ENCODE results near the gene KDM4B. TPM values are rescaled to one million over a fixed set of nuclear protein-coding genes. Genes with fewer than 3 reads are reported as not detected.

KDM4B gene
- total and polyA plus RNA-seq, 2 of the 8 experiments (the other 6 are each of a cell fraction or from before 2014, with no cell fraction given) = 12.0 to 31.9 TPM

- H2BK15ac ChIP-seq (ENCODE audit: low read length) = no peak overlapping the region
- no peak for DNase-seq (ENCODE audit: low read depth in 1 of 2, low spot score in 2 of 2)
- WGBS, 2 experiments (ENCODE audit: extremely low coverage in 1 of 2, insufficient coverage in 1 of 2, insufficient read length in 1 of 2, insufficient replicate concordance in 2 of 2, low coverage in 1 of 2, low lambda C conversion rate in 2 of 2, missing lambda C conversion rate in 1 of 2) = 95% methylated on average over 36 of the region's 52 CpGs; no CpG with 5 or more reads in 1 of the 2 experiments
- TF ChIP-seq ZNF274 (IDR thresholded peaks at IDR 0.05; ENCODE audit: borderline replicate concordance, extremely low read depth, low read length) (no peak), NRF1 (IDR thresholded peaks at IDR 0.05; ENCODE audit: low read depth, low read length) (no peak), TAF1 (IDR thresholded peaks at IDR 0.05; ENCODE audit: low read depth, low read length) (no peak), CHD1 (IDR thresholded peaks at IDR 0.05; ENCODE audit: low read depth, low read length) (no peak), EZH2 (IDR thresholded peaks at IDR 0.05; ENCODE audit: low read depth, low read length, severe bottlenecking) (no peak), PHF8 (conservative IDR thresholded peaks at IDR 0.05; ENCODE audit: low read depth, low read length) (no peak), SP2 (IDR thresholded peaks at IDR 0.05; ENCODE audit: low read length) (no peak), RNF2 (IDR thresholded peaks at IDR 0.05; ENCODE audit: borderline replicate concordance, low read depth, low read length, missing control alignments, poor library complexity, severe bottlenecking) (no peak)
- H4K20me1 ChIP-seq (replicated peaks in 1 of 2; ENCODE audit: control insufficient read depth in 1 of 2, insufficient read depth in 2 of 2, low read length in 2 of 2) = peaks cover 0 to 2% of the 10 kb centered on the region in 2 experiments
- no peak for FAIRE-seq
- no peak overlapping the region for H3K4me3 ChIP-seq (ENCODE audit: extremely low read depth in 1 of 4, insufficient read depth in 2 of 4, low read depth in 3 of 4, low read length in 4 of 4)
- no peaks in the 10 kb centered on the region; the same call in 1 of the 2 replicates for H3K23me2 ChIP-seq (ENCODE audit: low read depth, low read length)
- H3K79me1 ChIP-seq (ENCODE audit: low read depth, low read length) = 0 out of 2 replicates have a peak, but pooled peaks cover under 1% of the 10 kb centered on the region
- H2AK5ac ChIP-seq (ENCODE audit: low read depth, low read length) = no peak overlapping the region
- no peak overlapping the region for H2AFZ ChIP-seq (ENCODE audit: low read length)
- no peak overlapping the region for H3K23ac ChIP-seq (ENCODE audit: insufficient read length)
- CTCF ChIA-PET (ENCODE audit: partially characterized antibody) = interaction anchor here (0.6 to 4.7 kb wide), 12 partner anchors 8 to 139 kb away, joined by 3 to 25 read pairs (median 5); no protein-coding TSS in a partner anchor
- no peak overlapping the region for H2BK20ac ChIP-seq (ENCODE audit: low read length)
- no peaks in the 10 kb centered on the region for H3K9me3 ChIP-seq (ENCODE audit: insufficient read depth in 2 of 2, low read depth in 1 of 2, low read length in 1 of 2)
- H4K8ac ChIP-seq (ENCODE audit: extremely low read depth, insufficient read depth, low read length) = no peak overlapping the region; the same call in 1 of the 2 replicates
- no peak overlapping the region for H3K18ac ChIP-seq (ENCODE audit: extremely low read depth, low read length)
- H4K5ac ChIP-seq (ENCODE audit: insufficient read length, low read depth, low read length) = no peak overlapping the region
- no peak overlapping the region for H2BK12ac ChIP-seq (ENCODE audit: low read depth, low read length)
- peaks cover 0 to 10% (median 6%) of the 10 kb centered on the region in 4 experiments; a peak in 5 of 7 replicates for H3K4me1 ChIP-seq (replicated peaks in 1 of 4; ENCODE audit: control insufficient read depth in 3 of 4, insufficient read depth in 4 of 4, low read length in 3 of 4)
- H3K14ac ChIP-seq (ENCODE audit: insufficient read length) = no peak overlapping the region
- H4K91ac ChIP-seq (replicated peaks; ENCODE audit: insufficient read length, low read length) = no peak overlapping the region
- H3K9ac ChIP-seq (replicated peaks in 1 of 4; ENCODE audit: extremely low read depth in 1 of 4, low read depth in 3 of 4, low read length in 3 of 4) = no peak overlapping the region
- no peaks in the 10 kb centered on the region for H3K27me3 ChIP-seq (replicated peaks in 1 of 4; ENCODE audit: control insufficient read depth in 3 of 4, extremely low read depth in 1 of 4, insufficient read depth in 3 of 4, low read length in 3 of 4)
- no peaks in the 10 kb centered on the region for H3K79me2 ChIP-seq (ENCODE audit: control insufficient read depth in 1 of 2, insufficient read depth in 2 of 2, low read length in 2 of 2)
- no peak overlapping the region for H2BK120ac ChIP-seq (replicated peaks; ENCODE audit: low read depth, low read length)
- no peak overlapping the region for H3K4ac ChIP-seq (replicated peaks; ENCODE audit: insufficient read length, low read depth, low read length)
- H2BK5ac ChIP-seq (ENCODE audit: low read depth, low read length) = no peak overlapping the region
- POLR2A ChIA-PET (ENCODE audit: partially characterized antibody) = interaction anchor here (1.1 kb wide), 1 partner anchor 47 kb away, joined by 3 read pairs; no protein-coding TSS in a partner anchor
- no peak overlapping the region for H3K56ac ChIP-seq (replicated peaks; ENCODE audit: insufficient read length, low read depth, low read length)
- no peak overlapping the region for H3K27ac ChIP-seq (ENCODE audit: low read depth, low read length)
- no peak overlapping the region for H3K4me2 ChIP-seq (ENCODE audit: insufficient read depth in 1 of 2, low read depth in 2 of 2, low read length in 2 of 2)
- peaks cover 0 to 11% (median 3%) of the 10 kb centered on the region in 4 experiments; a peak in 3 of 8 replicates for H3K36me3 ChIP-seq (ENCODE audit: control insufficient read depth in 2 of 4, insufficient read depth in 4 of 4, low read length in 3 of 4)
Measured at GRCh38 chr19:5145521-5146511, 176.9 kb downstream of the KDM4B start.
